ENCODE measurements around the gene DDC. TPM values are rescaled to one million over a fixed set of nuclear protein-coding genes. Genes with fewer than 3 reads are reported as not detected.

Gene DDC
- total RNA-seq, 2 donors from 2014 or later: 85.4 to 90.2 TPM

GRCh38 chr7:50409856-50410745 lies 155.1 kb downstream of the DDC start:
- H3K27ac ChIP-seq: no peak overlapping the region
- TF ChIP-seq CTCF (IDR thresholded peaks at IDR 0.05): no peak
- no peak overlapping the region for H3K4me3 ChIP-seq
- intact Hi-C loops (cut with DNase I): loop anchor here (10.0 kb wide), 1 partner anchor 205 kb away; no protein-coding TSS in a partner anchor
- no peak for DNase-seq
- H3K36me3 ChIP-seq: no peaks in the 10 kb centered on the region
- H3K9ac ChIP-seq (ENCODE audit: low read depth in 2 of 2, low read length in 2 of 2): no peak overlapping the region
- H3K4me1 ChIP-seq: no peaks in the 10 kb centered on the region
- H3K9me3 ChIP-seq: no peaks in the 10 kb centered on the region
- H3K27me3 ChIP-seq: no peaks in the 10 kb centered on the region

Other genes with a start within 250 kb of the DDC start
- gene FIGNL1, start 115.1 kb downstream of the DDC start, total RNA-seq: 10 to 100 TPM in 1 of 2 donors, 1 to 10 TPM in 1; 6.1 to 19.0 TPM
- 10 to 100 TPM; 10.3 to 15.1 TPM for gene GRB10, start 217.5 kb upstream of the DDC start, total RNA-seq

Measured in colonic mucosa (tissue), 4 donors.